ENCODE results near the gene COL23A1.

Gene COL23A1

DNA sequence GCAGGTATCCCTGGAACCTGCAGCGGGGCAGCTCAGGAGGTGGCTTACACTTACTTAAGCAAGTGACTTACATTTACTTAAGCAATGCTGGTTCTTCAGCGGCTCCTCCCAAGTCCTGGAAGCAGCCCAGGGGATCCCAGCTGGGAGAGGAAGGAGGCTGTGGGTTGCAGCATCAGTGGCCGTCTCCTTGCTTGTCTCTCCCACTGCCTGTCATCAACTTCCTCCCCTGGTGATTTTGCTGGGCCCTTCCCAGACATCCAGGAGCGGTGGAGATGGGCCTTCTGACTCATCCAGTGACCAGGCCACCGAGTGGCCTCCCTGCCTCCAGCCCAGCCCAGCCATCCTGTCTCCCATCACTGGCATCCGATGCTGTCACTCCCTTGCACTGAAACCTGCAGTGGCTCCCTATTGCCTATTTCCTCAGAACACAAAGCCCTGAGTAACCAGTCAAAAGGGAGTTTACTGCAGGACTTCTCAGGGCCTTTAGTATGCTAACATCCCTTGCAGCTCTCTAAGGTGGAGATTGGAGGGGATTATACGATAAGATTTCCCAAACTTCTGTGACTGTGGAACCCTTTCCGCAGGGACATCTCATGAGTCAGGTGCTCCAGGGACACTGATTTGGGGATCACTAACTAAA lies 201.7 kb downstream of the COL23A1 start:
- no peaks in the 10 kb centered on the region for H3K4me1 ChIP-seq (ENCODE audit: low read length)
- H3K9me3 ChIP-seq (replicated peaks; ENCODE audit: insufficient read depth, low read length): no peaks in the 10 kb centered on the region

DNA sequence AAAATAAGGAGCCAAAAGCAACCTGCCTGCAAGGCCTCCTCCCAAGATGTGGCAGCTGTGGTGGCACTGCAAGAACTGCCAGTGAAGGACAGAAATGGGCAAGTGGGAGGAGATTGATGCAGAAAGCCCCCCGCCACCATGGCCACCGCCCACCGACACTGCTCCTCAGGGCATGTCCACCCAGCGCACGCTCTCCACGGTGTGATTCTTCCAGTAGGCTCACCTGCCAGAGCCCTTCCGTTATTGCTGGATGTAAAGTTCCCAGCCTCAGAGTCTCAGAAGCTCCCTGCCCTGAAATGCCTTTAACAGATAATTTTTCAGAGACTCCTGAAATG lies 202.4 kb downstream of the COL23A1 start:
- Histone ChIP-seq H3F3A (ENCODE audit: insufficient read depth, low read length) (no peaks in the 10 kb centered on the region), H3K9ac (ENCODE audit: low read length) (no peak overlapping the region), H3K9me3 (replicated peaks; ENCODE audit: insufficient read depth, low read length) (no peaks in the 10 kb centered on the region), H3K79me2 (ENCODE audit: low read length) (no peaks in the 10 kb centered on the region), H4K20me1 (ENCODE audit: insufficient read depth, low read length) (no peaks in the 10 kb centered on the region), H3K4me1 (ENCODE audit: low read length) (no peaks in the 10 kb centered on the region), H2AFZ (ENCODE audit: low read length) (no peak overlapping the region), H3K4me2 (ENCODE audit: low read depth, low read length) (no peak overlapping the region), H3K4me3 (ENCODE audit: low read length) (no peak overlapping the region), H3K9me2 (replicated peaks; ENCODE audit: insufficient read depth, low read length) (no peaks in the 10 kb centered on the region), H3K36me3 (replicated peaks; ENCODE audit: insufficient read depth, low read length) (no peaks in the 10 kb centered on the region), H3K27me3 (replicated peaks; ENCODE audit: insufficient read depth, low read length) (peaks cover 79% of the 10 kb centered on the region), H3K27ac (ENCODE audit: low read length) (no peak overlapping the region)
- DNase-seq: no peak
- TF ChIP-seq EZH2 (optimal IDR thresholded peaks at IDR 0.05; ENCODE audit: low read depth, low read length) (no peak), EZH2phosphoT487 (IDR thresholded peaks at IDR 0.05; ENCODE audit: low read length) (no peak)
- TF ChIP-seq, protein P1, sequence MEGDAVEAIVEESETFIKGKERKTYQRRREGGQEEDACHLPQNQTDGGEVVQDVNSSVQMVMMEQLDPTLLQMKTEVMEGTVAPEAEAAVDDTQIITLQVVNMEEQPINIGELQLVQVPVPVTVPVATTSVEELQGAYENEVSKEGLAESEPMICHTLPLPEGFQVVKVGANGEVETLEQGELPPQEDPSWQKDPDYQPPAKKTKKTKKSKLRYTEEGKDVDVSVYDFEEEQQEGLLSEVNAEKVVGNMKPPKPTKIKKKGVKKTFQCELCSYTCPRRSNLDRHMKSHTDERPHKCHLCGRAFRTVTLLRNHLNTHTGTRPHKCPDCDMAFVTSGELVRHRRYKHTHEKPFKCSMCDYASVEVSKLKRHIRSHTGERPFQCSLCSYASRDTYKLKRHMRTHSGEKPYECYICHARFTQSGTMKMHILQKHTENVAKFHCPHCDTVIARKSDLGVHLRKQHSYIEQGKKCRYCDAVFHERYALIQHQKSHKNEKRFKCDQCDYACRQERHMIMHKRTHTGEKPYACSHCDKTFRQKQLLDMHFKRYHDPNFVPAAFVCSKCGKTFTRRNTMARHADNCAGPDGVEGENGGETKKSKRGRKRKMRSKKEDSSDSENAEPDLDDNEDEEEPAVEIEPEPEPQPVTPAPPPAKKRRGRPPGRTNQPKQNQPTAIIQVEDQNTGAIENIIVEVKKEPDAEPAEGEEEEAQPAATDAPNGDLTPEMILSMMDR (IDR thresholded peaks at IDR 0.05; ENCODE audit: low read length): no peak

More for the DNA sequence above, 201.7 kb downstream of the COL23A1 start:
- Histone ChIP-seq H3K36me3 (replicated peaks; ENCODE audit: insufficient read depth, low read length) (no peaks in the 10 kb centered on the region), H3K4me3 (ENCODE audit: low read length) (no peak overlapping the region), H4K20me1 (ENCODE audit: insufficient read depth, low read length) (no peaks in the 10 kb centered on the region), H3K9me2 (replicated peaks; ENCODE audit: insufficient read depth, low read length) (no peaks in the 10 kb centered on the region), H3K9ac (ENCODE audit: low read length) (no peak overlapping the region), H3K27ac (ENCODE audit: low read length) (no peak overlapping the region), H3F3A (ENCODE audit: insufficient read depth, low read length) (no peaks in the 10 kb centered on the region), H3K79me2 (ENCODE audit: low read length) (no peaks in the 10 kb centered on the region), H2AFZ (ENCODE audit: low read length) (no peak overlapping the region), H3K4me2 (ENCODE audit: low read depth, low read length) (no peak overlapping the region), H3K27me3 (replicated peaks; ENCODE audit: insufficient read depth, low read length) (peaks cover 75% of the 10 kb centered on the region)
- no peak for DNase-seq
- TF ChIP-seq EZH2phosphoT487 (IDR thresholded peaks at IDR 0.05; ENCODE audit: low read length) (no peak), EZH2 (optimal IDR thresholded peaks at IDR 0.05; ENCODE audit: low read depth, low read length) (no peak)
- TF ChIP-seq, protein P1 (IDR thresholded peaks at IDR 0.05; ENCODE audit: low read length): no peak

DNA sequence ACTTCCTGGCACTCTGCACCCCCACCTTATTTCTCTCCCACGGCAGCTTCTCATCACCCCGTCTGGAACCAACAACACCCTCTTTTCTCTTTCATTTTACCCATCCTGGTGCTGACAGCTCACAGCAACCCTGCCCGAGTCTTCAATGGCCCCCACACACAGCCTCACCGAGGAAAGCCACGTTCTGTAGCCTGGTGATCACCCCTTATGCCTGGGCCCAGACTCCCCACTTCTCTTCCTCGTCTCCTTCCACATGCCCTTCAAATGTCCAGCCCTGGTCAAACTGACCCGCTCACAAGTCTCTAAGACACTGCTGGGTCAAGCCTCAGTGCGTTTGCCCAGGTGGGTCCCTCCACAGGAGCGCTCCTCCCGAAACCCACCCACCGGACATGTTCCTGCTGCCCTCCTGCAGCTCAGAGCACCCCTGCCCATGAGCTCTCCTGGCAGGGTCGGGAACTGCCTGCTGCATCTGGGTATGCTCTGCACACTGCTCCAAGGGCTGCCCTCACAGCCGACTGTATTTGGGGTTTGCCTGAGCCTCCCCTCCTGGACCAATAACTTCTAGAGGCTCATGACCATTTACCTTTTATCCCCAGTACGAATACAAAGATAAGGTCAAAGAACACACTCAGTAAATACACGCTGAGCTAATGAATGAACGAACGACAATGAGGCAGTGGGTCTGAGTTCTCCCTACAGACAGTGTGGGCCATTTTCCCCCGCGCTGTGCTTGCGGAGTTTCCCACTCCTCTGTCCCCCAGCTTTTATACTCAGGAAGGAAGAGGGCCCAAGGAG lies 202.9 kb downstream of the COL23A1 start:
- H3K4me1 ChIP-seq (ENCODE audit: low read length): no peaks in the 10 kb centered on the region
- H3F3A ChIP-seq (ENCODE audit: insufficient read depth, low read length): no peaks in the 10 kb centered on the region
- H3K27me3 ChIP-seq (replicated peaks; ENCODE audit: insufficient read depth, low read length): peaks cover 79% of the 10 kb centered on the region
- H3K36me3 ChIP-seq (replicated peaks; ENCODE audit: insufficient read depth, low read length): no peaks in the 10 kb centered on the region
- no peak for DNase-seq
- H3K79me2 ChIP-seq (ENCODE audit: low read length): no peaks in the 10 kb centered on the region
- H3K9me2 ChIP-seq (replicated peaks; ENCODE audit: insufficient read depth, low read length): no peaks in the 10 kb centered on the region
- H3K27ac ChIP-seq (ENCODE audit: low read length): no peak overlapping the region
- no peak overlapping the region for H2AFZ ChIP-seq (ENCODE audit: low read length)
- no peak overlapping the region for H3K4me3 ChIP-seq (ENCODE audit: low read length)
- H3K4me2 ChIP-seq (ENCODE audit: low read depth, low read length): no peak overlapping the region
- H4K20me1 ChIP-seq (ENCODE audit: insufficient read depth, low read length): no peaks in the 10 kb centered on the region
- no peaks in the 10 kb centered on the region for H3K9me3 ChIP-seq (replicated peaks; ENCODE audit: insufficient read depth, low read length)
- no peak for TF ChIP-seq EZH2 (optimal IDR thresholded peaks at IDR 0.05; ENCODE audit: low read depth, low read length)
- TF ChIP-seq EZH2phosphoT487 (IDR thresholded peaks at IDR 0.05; ENCODE audit: low read length): no peak
- TF ChIP-seq, protein P1 (IDR thresholded peaks at IDR 0.05; ENCODE audit: low read length): no peak
- H3K9ac ChIP-seq (ENCODE audit: low read length): no peak overlapping the region

All from MM.1S (cell line).